G401 (cell line): ENCODE data around the gene BMERB1. TPM values are rescaled to one million over a fixed set of nuclear protein-coding genes. Genes with fewer than 3 reads are reported as not detected.

Experiments used
- DNase-seq: peaks from one replicate; pipeline ENCODE4 v3.0.0-alpha.2; 2015; ENCODE audit warnings: low spot score
- in situ Hi-C: cut with HindIII; loops from 2 replicates; pipeline ENCODE4 v1.10.0; 2016; ENCODE audit warnings: low sequenced_read_pairs, mixed read lengths
- total RNA-seq: library from RNA; depleted of rRNA; stranded (reverse); fragments of >200 nt; shearing (Covaris generic); gene quantifications from 2 replicates; pipeline ENCODE4 v1.2.3, GENCODE V29; 2014

The BMERB1 gene
- total RNA-seq, 1 experiment from 2014 or later = 32.9 TPM

GRCh38 chr16:15510992-15511391 is 76.6 kb downstream of the BMERB1 start:
- in situ Hi-C loops = no loop called here
- no peak for DNase-seq

GRCh38 chr16:15511759-15512487 is 77.5 kb downstream of the BMERB1 start:
- DNase-seq = no peak
- in situ Hi-C loops = no loop called here

- DNase-seq = no peak
- in situ Hi-C loops = no loop called here
Measured at GRCh38 chr16:15513156-15513555, 78.8 kb downstream of the BMERB1 start.

- no peak for DNase-seq
- in situ Hi-C loops = no loop called here
Measured at GRCh38 chr16:15515992-15516391, 81.6 kb downstream of the BMERB1 start.

- in situ Hi-C loops = no loop called here
Measured at GRCh38 chr16:15516609-15517008, 82.2 kb downstream of the BMERB1 start.

GRCh38 chr16:15517743-15518377 is 83.5 kb downstream of the BMERB1 start:
- in situ Hi-C loops = no loop called here
- no peak for DNase-seq

More at GRCh38 chr16:15516609-15517008, 82.2 kb downstream of the BMERB1 start:
- DNase-seq = no peak

- peak; percentile 83 for DNase-seq
- in situ Hi-C loops = no loop called here
Measured at GRCh38 chr16:15518381-15519351, 84.3 kb downstream of the BMERB1 start.

GRCh38 chr16:15519790-15520189 is 85.4 kb downstream of the BMERB1 start:
- no peak for DNase-seq
- in situ Hi-C loops = no loop called here

GRCh38 chr16:15521390-15521757 is 87.0 kb downstream of the BMERB1 start:
- in situ Hi-C loops = no loop called here

GRCh38 chr16:15521758-15522509 is 87.5 kb downstream of the BMERB1 start:
- in situ Hi-C loops = no loop called here
- DNase-seq = no peak

More at GRCh38 chr16:15521390-15521757, 87.0 kb downstream of the BMERB1 start:
- DNase-seq = no peak

- DNase-seq = peak; percentile 27
- in situ Hi-C loops = no loop called here
Measured at GRCh38 chr16:15523092-15523541, 88.7 kb downstream of the BMERB1 start.

- no peak for DNase-seq
- in situ Hi-C loops = no loop called here
Measured at GRCh38 chr16:15523939-15524338, 89.6 kb downstream of the BMERB1 start.

GRCh38 chr16:15524966-15525365 is 90.6 kb downstream of the BMERB1 start:
- in situ Hi-C loops = no loop called here

GRCh38 chr16:15526097-15526496 is 91.7 kb downstream of the BMERB1 start:
- no peak for DNase-seq

More at GRCh38 chr16:15524966-15525365, 90.6 kb downstream of the BMERB1 start:
- no peak for DNase-seq

GRCh38 chr16:15526731-15527130 is 92.3 kb downstream of the BMERB1 start:
- no peak for DNase-seq
- in situ Hi-C loops = no loop called here

More at GRCh38 chr16:15526097-15526496, 91.7 kb downstream of the BMERB1 start:
- in situ Hi-C loops = no loop called here

- in situ Hi-C loops = no loop called here
- no peak for DNase-seq
Measured at GRCh38 chr16:15529673-15530072, 95.3 kb downstream of the BMERB1 start.

GRCh38 chr16:15530085-15530484 is 95.7 kb downstream of the BMERB1 start:
- in situ Hi-C loops = no loop called here

GRCh38 chr16:15532825-15533224 is 98.4 kb downstream of the BMERB1 start:
- no peak for DNase-seq
- in situ Hi-C loops = no loop called here

More at GRCh38 chr16:15530085-15530484, 95.7 kb downstream of the BMERB1 start:
- DNase-seq = no peak

- in situ Hi-C loops = no loop called here
- DNase-seq = no peak
Measured at GRCh38 chr16:15533386-15533785, 99.0 kb downstream of the BMERB1 start.
